ENCODE measurements around the gene AGAP3.

Gene AGAP3

GRCh38 chr7:151144387-151144786, 58.1 kb downstream of the AGAP3 start:
- H3K4me3 ChIP-seq (ENCODE audit: severe bottlenecking), result no peak overlapping the region
- H3K36me3 ChIP-seq (ENCODE audit: low read depth), result peaks cover 32% of the 10 kb centered on the region
- DNase-seq (ENCODE audit: low spot score) (no peak), ATAC-seq (ENCODE audit: low read depth) (no peak)
- H3K9me3 ChIP-seq (ENCODE audit: severe bottlenecking), result no peaks in the 10 kb centered on the region
- H3K4me1 ChIP-seq (ENCODE audit: insufficient read depth, poor library complexity, severe bottlenecking), result no peaks in the 10 kb centered on the region
- no peak overlapping the region for H3K27ac ChIP-seq (ENCODE audit: poor library complexity, severe bottlenecking)
- no peak for TF ChIP-seq CTCF (IDR thresholded peaks at IDR 0.05; ENCODE audit: poor library complexity, severe bottlenecking)
- no peaks in the 10 kb centered on the region for H3K27me3 ChIP-seq (ENCODE audit: insufficient read depth, poor library complexity, severe bottlenecking)

GRCh38 chr7:151146761-151147160, 60.5 kb downstream of the AGAP3 start:
- no peaks in the 10 kb centered on the region for H3K9me3 ChIP-seq (ENCODE audit: severe bottlenecking)
- TF ChIP-seq CTCF (IDR thresholded peaks at IDR 0.05; ENCODE audit: poor library complexity, severe bottlenecking), result no peak
- H3K27ac ChIP-seq (ENCODE audit: poor library complexity, severe bottlenecking), result no peak overlapping the region
- peaks cover 17% of the 10 kb centered on the region for H3K36me3 ChIP-seq (ENCODE audit: low read depth)
- no peaks in the 10 kb centered on the region for H3K27me3 ChIP-seq (ENCODE audit: insufficient read depth, poor library complexity, severe bottlenecking)
- no peaks in the 10 kb centered on the region for H3K4me1 ChIP-seq (ENCODE audit: insufficient read depth, poor library complexity, severe bottlenecking)
- ATAC-seq (ENCODE audit: low read depth) (no peak), DNase-seq (ENCODE audit: low spot score) (no peak)
- H3K4me3 ChIP-seq (ENCODE audit: severe bottlenecking), result no peak overlapping the region

GRCh38 chr7:151148319-151149259, 62.3 kb downstream of the AGAP3 start:
- peaks cover 6% of the 10 kb centered on the region for H3K36me3 ChIP-seq (ENCODE audit: low read depth)
- no peak for TF ChIP-seq CTCF (IDR thresholded peaks at IDR 0.05; ENCODE audit: poor library complexity, severe bottlenecking)
- H3K27ac ChIP-seq (ENCODE audit: poor library complexity, severe bottlenecking), result no peak overlapping the region
- no peaks in the 10 kb centered on the region for H3K4me1 ChIP-seq (ENCODE audit: insufficient read depth, poor library complexity, severe bottlenecking)
- no peaks in the 10 kb centered on the region for H3K9me3 ChIP-seq (ENCODE audit: severe bottlenecking)
- no peak for DNase-seq (ENCODE audit: low spot score)
- ATAC-seq (ENCODE audit: low read depth), result no peak
- peaks cover 10% of the 10 kb centered on the region for H3K27me3 ChIP-seq (ENCODE audit: insufficient read depth, poor library complexity, severe bottlenecking)
- no peak overlapping the region for H3K4me3 ChIP-seq (ENCODE audit: severe bottlenecking)

- no peak overlapping the region for H3K4me3 ChIP-seq (ENCODE audit: severe bottlenecking)
- peaks cover 10% of the 10 kb centered on the region for H3K27me3 ChIP-seq (ENCODE audit: insufficient read depth, poor library complexity, severe bottlenecking)
- no peak for TF ChIP-seq CTCF (IDR thresholded peaks at IDR 0.05; ENCODE audit: poor library complexity, severe bottlenecking)
- no peaks in the 10 kb centered on the region for H3K36me3 ChIP-seq (ENCODE audit: low read depth)
- no peak for ATAC-seq (ENCODE audit: low read depth)
- no peaks in the 10 kb centered on the region for H3K9me3 ChIP-seq (ENCODE audit: severe bottlenecking)
- no peaks in the 10 kb centered on the region for H3K4me1 ChIP-seq (ENCODE audit: insufficient read depth, poor library complexity, severe bottlenecking)
- H3K27ac ChIP-seq (ENCODE audit: poor library complexity, severe bottlenecking), result no peak overlapping the region
- DNase-seq (ENCODE audit: low spot score), result no peak
Observed at GRCh38 chr7:151150388-151150787, 64.1 kb downstream of the AGAP3 start.

Measured in RWPE2 (cell line).